NOMO-1 (cell line): ENCODE data around the gene PET100.

Source experiments
- DNase-seq, 2 experiments: peaks; one replicate each; lab custom pipeline; 2025; ENCODE audit not compliant: unreplicated experiment in 2 of 2; lab: John Stamatoyannopoulos, UW

PET100 gene

GRCh38 chr19:7676854-7677253, 47.3 kb downstream of the PET100 start, which contains the start of gene MCEMP1:
Gene MCEMP1, plus strand, starts transcription at chr19:7677090. Its CDS starts 31 bp downstream, at chr19:7677121.
- peak; percentile 51 to 59 for DNase-seq

- DNase-seq, result peak; percentile 29 to 39
These were observed 48.2 kb downstream of the PET100 start for GRCh38 chr19:7677669-7678311.

- peak; percentile 14 to 25 for DNase-seq
These were observed 49.6 kb downstream of the PET100 start for GRCh38 chr19:7678971-7679751.

DNA sequence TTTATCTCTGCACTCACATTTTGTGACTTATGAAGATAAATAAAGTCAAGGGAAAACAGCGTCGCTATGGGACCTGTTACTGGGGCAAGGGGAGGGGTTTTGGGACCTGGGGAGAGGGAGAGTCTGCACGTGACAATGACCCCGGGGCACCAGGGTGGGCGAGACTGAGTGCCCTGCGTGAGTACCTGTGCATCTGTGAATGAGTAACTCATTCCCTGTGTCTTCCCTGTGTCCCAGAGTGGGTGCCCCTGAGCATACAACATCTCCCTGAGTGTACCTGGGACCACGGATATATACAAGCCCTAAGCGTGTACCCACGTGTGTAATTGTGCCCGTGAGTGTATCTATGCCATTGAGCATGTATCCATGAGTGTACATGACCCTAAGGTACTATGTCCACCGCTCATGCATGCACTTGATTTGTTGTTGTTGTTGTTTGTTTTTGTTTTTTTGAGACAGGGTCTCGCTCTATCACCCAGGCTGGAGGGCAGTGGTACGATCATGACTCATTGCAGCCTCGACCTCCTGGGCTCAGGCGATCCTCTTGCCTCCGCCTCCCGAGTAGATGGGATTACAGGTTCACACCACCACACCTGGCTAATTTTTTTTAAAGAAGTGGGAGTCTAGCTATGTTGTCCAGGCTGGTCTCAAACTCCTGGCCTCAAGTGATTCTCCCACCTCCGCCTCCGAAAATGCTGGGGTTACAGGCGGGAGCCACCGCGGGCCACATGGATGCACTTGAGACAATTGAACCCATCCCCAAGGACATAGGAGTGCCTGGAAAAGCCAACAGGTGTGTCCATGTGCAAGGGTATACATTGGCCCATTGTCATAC, 50.4 kb downstream of the PET100 start:
- no peak for DNase-seq

DNA sequence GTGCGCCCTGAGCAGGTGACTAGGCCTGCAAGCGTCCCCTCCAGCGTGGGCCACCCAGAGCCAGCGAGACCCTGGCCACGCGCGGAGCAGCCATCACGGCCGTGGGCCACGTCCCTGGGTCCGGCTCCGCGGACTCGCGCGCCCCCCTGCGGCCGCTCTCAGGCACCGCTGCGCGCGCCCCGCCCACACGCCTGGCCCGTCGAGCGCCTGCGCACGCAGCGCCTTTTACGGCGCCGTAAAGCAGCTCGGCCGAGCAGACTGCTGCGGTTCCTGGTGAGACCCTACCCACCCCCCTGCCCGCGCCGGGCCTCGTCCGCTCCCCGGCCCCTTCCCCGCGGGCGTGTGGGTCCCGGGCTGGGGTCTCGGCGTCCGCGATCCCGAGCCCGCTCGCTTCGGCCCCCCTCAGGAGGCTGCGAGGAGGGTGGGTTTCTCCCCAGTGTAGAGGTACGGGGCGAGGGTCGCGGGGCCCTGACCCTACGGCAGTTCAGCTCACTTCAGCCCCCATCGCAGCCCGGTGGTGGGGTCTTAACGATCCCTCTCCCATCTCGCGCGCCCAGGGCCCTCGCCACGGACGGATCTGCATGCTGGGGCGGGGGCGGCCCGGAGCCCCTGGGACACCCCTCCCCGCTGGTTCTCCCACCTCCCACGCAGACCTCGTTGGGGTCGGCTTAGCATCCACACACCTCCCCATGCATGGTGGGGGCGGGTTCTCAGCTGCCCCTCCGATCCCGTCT, 51.2 kb downstream of the PET100 start, which contains the start of gene TRAPPC5:
TSS of gene TRAPPC5 (plus strand) at position 228 of the 734 bp plus-strand sequence. CDS start 1,421 bp downstream, outside the sequence.
- peak; percentile 72 to 88 for DNase-seq
